WTC11 (cell line): ENCODE results near the gene TMEM258. TPM values are rescaled to one million over a fixed set of nuclear protein-coding genes. Genes with fewer than 3 reads are reported as not detected.

Source experiments
- ATAC-seq: fragments of 200-7000 bp; cut with Tn5 transposase; 2 replicates; pipeline ENCODE4 v1.10.0; 2021; ENCODE audit warnings: mild to moderate bottlenecking, moderate library complexity
- CTCF ChIA-PET: fragments of 300-600 bp; sonication (Branson Sonifier 250); formaldehyde crosslinking; loops from one replicate; lab custom pipeline; 2021; ENCODE audit warnings: antibody characterized with exemption; lab: Charles Lee
- POLR2A ChIA-PET: fragments of 350-600 bp; sonication (Branson Sonifier 250); formaldehyde crosslinking; loops from one replicate; lab custom pipeline; 2021; ENCODE audit warnings: antibody characterized with exemption; lab: Charles Lee
- DNase-seq: peaks from one replicate; pipeline ENCODE4 v3.0.0; 2021; ENCODE audit warnings: low spot score
- H3K27ac Mint-ChIP-seq: 2 replicates; pipeline ENCODE4 v1.8.0; 2021; ENCODE audit warnings: mixed read lengths
- H3K27me3 Mint-ChIP-seq: 2 replicates; pipeline ENCODE4 v1.8.0; 2021; ENCODE audit warnings: low read depth, mild to moderate bottlenecking, moderate library complexity, mixed read lengths
- H3K36me3 Mint-ChIP-seq: 2 replicates; pipeline ENCODE4 v1.8.0; 2021; ENCODE audit warnings: mixed read lengths
- H3K4me1 Mint-ChIP-seq: 2 replicates; pipeline ENCODE4 v1.8.0; 2022; ENCODE audit warnings: mixed read lengths
- H3K4me3 Mint-ChIP-seq: 2 replicates; pipeline ENCODE4 v1.8.0; 2021; ENCODE audit warnings: mild to moderate bottlenecking, moderate library complexity, mixed read lengths
- H3K9me3 Mint-ChIP-seq: 2 replicates; pipeline ENCODE4 v1.8.0; 2021; ENCODE audit warnings: mixed read lengths
- ARID4B ChIP-seq: sonication (generic); formaldehyde crosslinking; IDR thresholded peaks from 2 replicates; pipeline ENCODE4 v1.8.0; 2023; ENCODE audit warnings: missing genetic modification reagents, mild to moderate bottlenecking, borderline replicate concordance
- CREB1 ChIP-seq: sonication (generic); formaldehyde crosslinking; IDR thresholded peaks from 2 replicates; pipeline ENCODE4 v1.8.0; 2023; ENCODE audit warnings: mild to moderate bottlenecking, missing genetic modification reagents
- E2F4 ChIP-seq: sonication (generic); formaldehyde crosslinking; IDR thresholded peaks from 2 replicates; pipeline ENCODE4 v1.8.1; 2022; ENCODE audit warnings: low read depth, mild to moderate bottlenecking, moderate library complexity, missing genetic modification reagents, borderline replicate concordance
- ELF4 ChIP-seq: sonication (generic); formaldehyde crosslinking; IDR thresholded peaks from 2 replicates; pipeline ENCODE4 v1.8.1; 2022; ENCODE audit warnings: low read depth, mild to moderate bottlenecking, moderate library complexity, missing genetic modification reagents
- FOXP1 ChIP-seq: sonication (generic); formaldehyde crosslinking; IDR thresholded peaks from 2 replicates; pipeline ENCODE4 v1.8.0; 2022; ENCODE audit warnings: missing genetic modification reagents, mild to moderate bottlenecking, moderate library complexity, borderline replicate concordance
- FOXP4 ChIP-seq: sonication (generic); formaldehyde crosslinking; IDR thresholded peaks from 2 replicates; pipeline ENCODE4 v1.8.0; 2022; ENCODE audit warnings: mild to moderate bottlenecking, missing genetic modification reagents
- JUN ChIP-seq: sonication (generic); formaldehyde crosslinking; IDR thresholded peaks from 2 replicates; pipeline ENCODE4 v1.8.0; 2023; ENCODE audit warnings: mild to moderate bottlenecking, missing genetic modification reagents
- MAX ChIP-seq: sonication (generic); formaldehyde crosslinking; IDR thresholded peaks from 2 replicates; pipeline ENCODE4 v1.8.0; 2022; ENCODE audit warnings: mild to moderate bottlenecking, missing genetic modification reagents
- MYBL2 ChIP-seq: sonication (generic); formaldehyde crosslinking; IDR thresholded peaks from 2 replicates; pipeline ENCODE4 v1.8.1; 2023; ENCODE audit warnings: mild to moderate bottlenecking, moderate library complexity, missing genetic modification reagents
- RELA ChIP-seq: sonication (generic); formaldehyde crosslinking; IDR thresholded peaks from 2 replicates; pipeline ENCODE4 v1.8.1; 2022; ENCODE audit warnings: missing genetic modification reagents, mild to moderate bottlenecking, borderline replicate concordance
- SOX15 ChIP-seq: fragments of 250-450 bp; sonication (Bioruptor Pico); IDR thresholded peaks from 2 replicates; pipeline ENCODE4 v1.9.0; 2021; ENCODE audit warnings: mild to moderate bottlenecking
- TEAD1 ChIP-seq: sonication (generic); formaldehyde crosslinking; IDR thresholded peaks from 2 replicates; pipeline ENCODE4 v1.8.0; 2022; ENCODE audit warnings: mild to moderate bottlenecking, missing genetic modification reagents
- USF1 ChIP-seq: sonication (generic); formaldehyde crosslinking; IDR thresholded peaks from 2 replicates; pipeline ENCODE4 v1.8.0; 2022; ENCODE audit warnings: mild to moderate bottlenecking, missing genetic modification reagents
- ZNF138 ChIP-seq: sonication (generic); formaldehyde crosslinking; conservative IDR thresholded peaks from 2 replicates; pipeline ENCODE4 v1.8.1; 2022; ENCODE audit warnings: mild to moderate bottlenecking, moderate library complexity, missing genetic modification reagents
- ZNF219 ChIP-seq: sonication (generic); formaldehyde crosslinking; IDR thresholded peaks from 2 replicates; pipeline ENCODE4 v1.8.0; 2023; ENCODE audit warnings: missing genetic modification reagents, mild to moderate bottlenecking, borderline replicate concordance
- ZNF416 ChIP-seq: fragments of 250-450 bp; sonication (Bioruptor Pico); IDR thresholded peaks from 2 replicates; pipeline ENCODE4 v1.9.0; 2021; ENCODE audit warnings: mild to moderate bottlenecking, inconsistent platforms
- ZNF512 ChIP-seq: sonication (generic); formaldehyde crosslinking; IDR thresholded peaks from 2 replicates; pipeline ENCODE4 v1.8.1; 2022; ENCODE audit warnings: missing genetic modification reagents, borderline replicate concordance
- total RNA-seq: library from RNA; stranded (reverse); gene quantifications from 3 replicates; pipeline ENCODE4 v1.2.3, GENCODE V29; 2021

TMEM258 gene
- total RNA-seq, 1 experiment from 2014 or later = 175 TPM

GRCh38 chr11:61760946-61761345, 31.5 kb downstream of the TMEM258 start:
- no peak overlapping the region for H3K27ac Mint-ChIP-seq
- POLR2A ChIA-PET = no interaction called here
- H3K36me3 Mint-ChIP-seq = no peaks in the 10 kb centered on the region
- CTCF ChIA-PET = interaction anchor here (1.1 to 3.5 kb wide), 4 partner anchors 8 to 27 kb away, joined by 4 to 16 read pairs (median 6); partner anchors contain the start of gene MYRF
- H3K9me3 Mint-ChIP-seq = no peaks in the 10 kb centered on the region
- H3K4me3 Mint-ChIP-seq = no peak overlapping the region
- DNase-seq (no peak), ATAC-seq (no peak)
- H3K4me1 Mint-ChIP-seq = peaks cover 22% of the 10 kb centered on the region
- peaks cover 3% of the 10 kb centered on the region; the same call in 1 of the 2 replicates for H3K27me3 Mint-ChIP-seq
- TF ChIP-seq FOXP4 (CRISPR knock-in tag) = no peak
- no peak for TF ChIP-seq SOX15 (CRISPR knock-in tag)
- TF ChIP-seq MAX (CRISPR knock-in tag) = no peak
- TF ChIP-seq CREB1 (CRISPR knock-in tag) = no peak
- TF ChIP-seq ZNF138 (CRISPR knock-in tag) = no peak
- TF ChIP-seq ARID4B (CRISPR knock-in tag) = no peak
- no peak for TF ChIP-seq JUN
- TF ChIP-seq TEAD1 = no peak
- TF ChIP-seq ZNF416 (CRISPR knock-in tag) = no peak
- no peak for TF ChIP-seq E2F4
- no peak for TF ChIP-seq ZNF512 (CRISPR knock-in tag)
- no peak for TF ChIP-seq ZNF219 (CRISPR knock-in tag)
- TF ChIP-seq RELA (CRISPR knock-in tag) = no peak
- TF ChIP-seq ELF4 (CRISPR knock-in tag) = no peak
- no peak for TF ChIP-seq USF1 (CRISPR knock-in tag)
- no peak for TF ChIP-seq FOXP1 (CRISPR knock-in tag)
- TF ChIP-seq MYBL2 (CRISPR knock-in tag) = no peak
- TF ChIP-seq, all 79 proteins: peak for 0
